PFSK-1 (cell line): ENCODE data around the gene DMAC1.

Experiments
- FOXP2 ChIP-seq: optimal IDR thresholded peaks from 2 replicates; pipeline ENCODE3; 2011; ENCODE audit warnings: borderline replicate concordance, control low read depth, inconsistent platforms; ENCODE audit not compliant: insufficient read depth; ENCODE audit errors: extremely low read length, extremely low read depth
- POLR2AphosphoS5 ChIP-seq: IDR thresholded peaks from 2 replicates; pipeline ENCODE4 v1.6.1; 2012; ENCODE audit warnings: low read depth, mild to moderate bottlenecking, control low read depth, low read length, moderate library complexity
- REST ChIP-seq, 2 experiments: IDR thresholded peaks; 2 replicates each; pipeline versions ENCODE4 v1.6.1 to v1.8.0; 2011 to 2012; ENCODE audit warnings: low read depth in 2 of 2, low read length in 2 of 2, control low read depth in 1 of 2, inconsistent platforms in 1 of 2, mild to moderate bottlenecking in 1 of 2, moderate library complexity in 1 of 2; ENCODE audit not compliant: insufficient read depth in 1 of 2
- SIN3A ChIP-seq: IDR thresholded peaks from 2 replicates; pipeline ENCODE4 v1.6.1; 2012; ENCODE audit warnings: mild to moderate bottlenecking, low read length, moderate library complexity, borderline replicate concordance; ENCODE audit not compliant: insufficient read depth
- TAF1 ChIP-seq: IDR thresholded peaks from 2 replicates; pipeline ENCODE4 v1.6.1; 2012; ENCODE audit warnings: low read length, control low read depth, borderline replicate concordance; ENCODE audit not compliant: insufficient read depth

- TF ChIP-seq TAF1 (no peak), POLR2AphosphoS5 (no peak), SIN3A (no peak), FOXP2 (no peak), REST (IDR thresholded peaks at IDR 0.05; ENCODE audit: insufficient read depth in 1 of 2, low read depth in 2 of 2, low read length in 2 of 2) (no peak)
Measured at GRCh38 chr9:7844242-7844641, 44.7 kb upstream of the DMAC1 start.
